ENCODE data around the gene SCRN3.
"Not testable (repeated sequence)": the region's sequence is repeated elsewhere in the genome, so short reads cannot be mapped to it uniquely, and the experiment has no call there.

SCRN3 gene, protein sequence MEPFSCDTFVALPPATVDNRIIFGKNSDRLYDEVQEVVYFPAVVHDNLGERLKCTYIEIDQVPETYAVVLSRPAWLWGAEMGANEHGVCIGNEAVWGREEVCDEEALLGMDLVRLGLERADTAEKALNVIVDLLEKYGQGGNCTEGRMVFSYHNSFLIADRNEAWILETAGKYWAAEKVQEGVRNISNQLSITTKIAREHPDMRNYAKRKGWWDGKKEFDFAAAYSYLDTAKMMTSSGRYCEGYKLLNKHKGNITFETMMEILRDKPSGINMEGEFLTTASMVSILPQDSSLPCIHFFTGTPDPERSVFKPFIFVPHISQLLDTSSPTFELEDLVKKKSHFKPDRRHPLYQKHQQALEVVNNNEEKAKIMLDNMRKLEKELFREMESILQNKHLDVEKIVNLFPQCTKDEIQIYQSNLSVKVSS

DNA sequence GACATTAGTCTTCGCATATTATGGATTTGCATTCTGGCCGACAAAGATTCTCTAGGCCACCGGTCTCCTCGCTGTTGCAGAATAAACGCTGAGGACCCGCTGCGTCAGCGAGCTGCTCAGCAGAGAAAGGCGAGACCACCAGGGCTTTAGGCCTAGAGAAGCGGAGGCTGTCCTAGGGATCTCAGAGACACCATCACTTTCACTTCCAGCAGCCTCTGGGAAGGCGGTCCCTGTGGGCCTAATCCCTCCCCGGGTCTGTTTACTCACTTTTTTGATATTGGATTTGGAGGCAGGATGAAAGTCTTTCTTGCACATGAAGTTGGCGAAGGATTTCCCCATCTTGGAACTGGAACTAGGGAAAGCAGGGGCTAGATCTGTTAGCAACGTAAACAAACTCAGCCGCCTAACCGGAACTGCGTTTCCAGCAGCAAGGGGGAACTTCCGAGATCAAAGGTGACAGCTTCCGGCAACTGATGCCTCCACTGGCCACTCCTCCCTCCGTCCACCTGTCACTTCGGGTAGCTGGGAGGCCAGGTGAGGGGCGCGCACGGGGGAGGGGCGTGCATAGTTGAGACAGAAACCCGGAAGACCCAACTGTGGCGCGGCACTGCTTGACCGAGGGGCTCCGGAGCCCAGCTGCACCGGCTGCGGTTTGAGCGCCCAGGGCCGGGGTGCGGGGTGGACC lies at the start of gene SCRN3:
Gene SCRN3 (plus strand): TSS at position 447 of the 685 bp plus-strand sequence. CDS start 2,554 bp downstream, outside the sequence.
- no peaks in the 10 kb centered on the region for H3K36me3 ChIP-seq (ENCODE audit: control insufficient read depth, insufficient read depth, low read length)
- H3K4me1 ChIP-seq (ENCODE audit: control insufficient read depth, insufficient read depth, low read length) = peaks cover 14% of the 10 kb centered on the region
- peak within 1 kb of the TSS; percentile 79 for H3K27ac ChIP-seq (ENCODE audit: low read depth, low read length)
- no peaks in the 10 kb centered on the region for H3K27me3 ChIP-seq (ENCODE audit: control insufficient read depth, insufficient read depth, low read length)
- H3K9ac ChIP-seq (ENCODE audit: low read length) = peak within 1 kb of the TSS; percentile 76
- peak within 1 kb of the TSS; percentile 84 for H3K4me3 ChIP-seq (ENCODE audit: low read length)

DNA sequence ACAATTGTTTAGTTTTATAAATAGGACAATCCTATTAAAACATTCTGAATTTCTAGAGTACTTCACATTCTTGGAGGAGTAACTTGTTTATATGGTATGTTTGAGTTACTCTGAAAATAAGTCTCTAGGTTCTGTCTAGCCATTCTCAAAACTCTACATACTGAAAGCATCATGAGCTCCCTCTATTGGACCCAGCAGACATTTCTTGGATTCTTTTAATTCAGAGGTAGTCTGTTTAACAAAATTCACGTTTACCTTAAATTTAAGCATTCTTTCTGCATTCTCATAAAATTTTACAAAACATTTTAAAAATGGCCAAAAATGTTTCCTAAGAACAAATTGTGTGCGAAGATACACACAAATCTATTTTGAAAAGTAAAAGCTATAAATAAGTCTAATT lies 45.5 kb upstream of the SCRN3 start:
- Histone ChIP-seq H3K36me3 (ENCODE audit: control insufficient read depth, insufficient read depth, low read length) (peaks cover 8% of the 10 kb centered on the region), H3K9ac (ENCODE audit: low read length) (no peak overlapping the region), H3K27ac (ENCODE audit: low read depth, low read length) (no peak overlapping the region), H3K27me3 (ENCODE audit: control insufficient read depth, insufficient read depth, low read length) (no peaks in the 10 kb centered on the region), H3K4me1 (ENCODE audit: control insufficient read depth, insufficient read depth, low read length) (no peaks in the 10 kb centered on the region), H3K4me3 (ENCODE audit: low read length) (no peak overlapping the region)

DNA sequence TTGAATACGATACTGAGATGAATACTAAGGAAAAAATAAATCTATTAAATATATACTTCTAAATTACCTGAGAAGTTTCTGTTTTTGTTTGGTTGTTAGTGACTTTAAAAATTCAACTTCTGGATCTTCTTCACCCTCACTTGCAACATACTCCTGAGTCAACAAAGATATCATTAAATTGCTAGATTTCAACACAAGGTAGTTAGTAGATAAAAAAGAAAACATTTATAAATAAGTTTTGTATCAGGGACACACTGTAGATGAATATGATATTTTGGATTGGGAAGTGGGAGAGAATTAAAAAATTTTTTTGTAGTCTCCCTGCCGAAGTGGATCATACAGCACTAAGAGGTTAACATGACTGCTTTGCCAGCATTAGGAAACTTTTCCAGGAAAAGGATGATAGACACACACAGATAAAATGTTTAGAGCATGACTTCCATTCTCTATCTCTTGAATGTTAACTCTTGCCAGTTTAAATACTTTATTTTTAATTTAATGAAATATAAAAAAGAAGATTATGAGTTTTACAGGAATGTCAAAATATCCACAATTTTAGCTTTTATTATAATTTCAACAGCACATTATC lies 44.8 kb upstream of the SCRN3 start:
- Histone ChIP-seq H3K27ac (ENCODE audit: low read depth, low read length) (no peak overlapping the region), H3K4me1 (ENCODE audit: control insufficient read depth, insufficient read depth, low read length) (no peaks in the 10 kb centered on the region), H3K36me3 (ENCODE audit: control insufficient read depth, insufficient read depth, low read length) (peaks cover 8% of the 10 kb centered on the region), H3K9ac (ENCODE audit: low read length) (no peak overlapping the region), H3K4me3 (ENCODE audit: low read length) (no peak overlapping the region), H3K27me3 (ENCODE audit: control insufficient read depth, insufficient read depth, low read length) (no peaks in the 10 kb centered on the region)

DNA sequence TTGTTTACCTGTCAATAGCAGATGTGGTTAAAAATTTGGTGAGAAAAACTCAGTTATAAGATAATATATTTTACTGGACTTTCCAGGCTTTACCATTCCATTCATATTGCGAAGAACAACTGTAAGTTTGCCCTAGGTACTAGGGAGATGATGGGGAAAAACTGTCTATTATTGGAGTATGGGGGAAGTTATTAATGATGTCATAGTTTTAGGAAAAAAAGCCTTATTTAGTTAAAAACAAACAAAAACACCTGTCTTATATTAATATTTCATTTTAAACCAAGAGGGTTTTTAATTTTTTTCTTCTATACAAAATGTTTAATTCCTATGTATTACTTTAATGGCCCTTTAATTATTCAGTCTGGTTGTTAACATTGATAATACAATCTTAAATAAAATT lies 42.5 kb upstream of the SCRN3 start:
- Histone ChIP-seq H3K4me1 (ENCODE audit: control insufficient read depth, insufficient read depth, low read length) (no peaks in the 10 kb centered on the region), H3K27me3 (ENCODE audit: control insufficient read depth, insufficient read depth, low read length) (no peaks in the 10 kb centered on the region), H3K27ac (ENCODE audit: low read depth, low read length) (no peak overlapping the region), H3K9ac (ENCODE audit: low read length) (no peak overlapping the region), H3K4me3 (ENCODE audit: low read length) (no peak overlapping the region), H3K36me3 (ENCODE audit: control insufficient read depth, insufficient read depth, low read length) (peaks cover 6% of the 10 kb centered on the region)

DNA sequence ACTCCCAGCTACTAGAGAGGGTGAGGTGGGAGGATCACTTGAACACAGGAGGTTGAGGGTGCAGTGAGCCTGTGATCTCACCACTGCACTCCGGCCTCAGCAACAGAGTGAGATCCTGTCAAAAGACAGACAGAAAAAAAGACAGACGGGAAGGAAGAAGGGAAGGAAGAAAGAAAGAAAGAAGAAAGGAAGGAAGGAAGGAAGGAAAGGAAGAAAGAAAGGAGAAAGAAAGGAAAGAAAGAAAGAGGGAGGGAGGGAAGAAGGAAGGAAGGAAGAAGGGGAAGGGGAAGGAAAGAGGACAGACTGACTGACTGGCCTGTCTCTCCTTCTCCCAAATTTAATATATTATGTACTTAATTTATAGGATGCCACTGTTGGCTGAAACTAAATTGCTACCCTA lies 39.2 kb upstream of the SCRN3 start:
- Histone ChIP-seq H3K4me3 (ENCODE audit: low read length) (no peak overlapping the region), H3K27me3 (ENCODE audit: control insufficient read depth, insufficient read depth, low read length) (no peaks in the 10 kb centered on the region), H3K4me1 (ENCODE audit: control insufficient read depth, insufficient read depth, low read length) (no peaks in the 10 kb centered on the region), H3K36me3 (ENCODE audit: control insufficient read depth, insufficient read depth, low read length) (no peaks in the 10 kb centered on the region), H3K27ac (ENCODE audit: low read depth, low read length) (no peak overlapping the region), H3K9ac (ENCODE audit: low read length) (no peak overlapping the region)

DNA sequence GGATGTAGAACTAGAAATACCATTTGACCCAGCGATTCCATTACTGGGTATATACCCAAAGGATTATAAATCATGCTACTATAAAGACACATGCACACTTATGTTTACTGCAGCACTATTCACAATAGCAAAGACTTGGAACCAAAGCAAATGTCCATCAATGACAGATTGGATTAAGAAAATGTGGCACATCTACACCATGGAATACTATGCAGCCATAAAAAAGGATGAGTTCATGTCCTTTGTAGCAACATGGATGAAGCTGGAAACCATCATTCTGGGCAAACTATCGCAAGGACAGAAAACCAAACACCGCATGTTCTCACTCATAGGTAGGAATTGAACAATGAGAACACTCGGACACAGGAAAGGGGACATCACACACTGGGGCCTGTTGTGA lies 35.9 kb upstream of the SCRN3 start:
- not testable (repeated sequence) for H3K27me3 ChIP-seq (ENCODE audit: control insufficient read depth, insufficient read depth, low read length); H3K4me3 ChIP-seq (ENCODE audit: low read length); H3K9ac ChIP-seq (ENCODE audit: low read length); H3K36me3 ChIP-seq (ENCODE audit: control insufficient read depth, insufficient read depth, low read length); H3K4me1 ChIP-seq (ENCODE audit: control insufficient read depth, insufficient read depth, low read length); H3K27ac ChIP-seq (ENCODE audit: low read depth, low read length)

DNA sequence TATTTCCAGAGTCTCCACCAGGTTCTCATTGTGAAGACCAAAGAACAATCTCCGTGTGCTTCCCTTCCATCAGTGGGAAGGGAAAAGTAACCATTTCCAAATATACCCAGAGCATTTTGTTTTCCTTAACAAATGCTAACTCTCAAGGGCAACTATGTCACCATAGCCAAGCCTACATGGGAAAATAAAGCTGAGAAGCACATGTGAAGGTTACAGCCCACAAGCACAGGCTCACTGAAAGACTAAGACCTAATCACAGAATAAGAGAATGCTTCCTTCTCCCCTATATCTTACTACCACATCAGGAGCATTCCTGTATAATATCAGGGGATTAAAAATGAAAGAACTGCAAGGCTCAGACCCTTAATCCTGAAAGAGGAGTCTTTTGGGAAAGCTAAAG lies 32.6 kb upstream of the SCRN3 start:
- Histone ChIP-seq H3K4me3 (ENCODE audit: low read length) (no peak overlapping the region), H3K27me3 (ENCODE audit: control insufficient read depth, insufficient read depth, low read length) (no peaks in the 10 kb centered on the region), H3K9ac (ENCODE audit: low read length) (no peak overlapping the region), H3K36me3 (ENCODE audit: control insufficient read depth, insufficient read depth, low read length) (peaks cover 8% of the 10 kb centered on the region), H3K4me1 (ENCODE audit: control insufficient read depth, insufficient read depth, low read length) (no peaks in the 10 kb centered on the region), H3K27ac (ENCODE audit: low read depth, low read length) (no peak overlapping the region)

DNA sequence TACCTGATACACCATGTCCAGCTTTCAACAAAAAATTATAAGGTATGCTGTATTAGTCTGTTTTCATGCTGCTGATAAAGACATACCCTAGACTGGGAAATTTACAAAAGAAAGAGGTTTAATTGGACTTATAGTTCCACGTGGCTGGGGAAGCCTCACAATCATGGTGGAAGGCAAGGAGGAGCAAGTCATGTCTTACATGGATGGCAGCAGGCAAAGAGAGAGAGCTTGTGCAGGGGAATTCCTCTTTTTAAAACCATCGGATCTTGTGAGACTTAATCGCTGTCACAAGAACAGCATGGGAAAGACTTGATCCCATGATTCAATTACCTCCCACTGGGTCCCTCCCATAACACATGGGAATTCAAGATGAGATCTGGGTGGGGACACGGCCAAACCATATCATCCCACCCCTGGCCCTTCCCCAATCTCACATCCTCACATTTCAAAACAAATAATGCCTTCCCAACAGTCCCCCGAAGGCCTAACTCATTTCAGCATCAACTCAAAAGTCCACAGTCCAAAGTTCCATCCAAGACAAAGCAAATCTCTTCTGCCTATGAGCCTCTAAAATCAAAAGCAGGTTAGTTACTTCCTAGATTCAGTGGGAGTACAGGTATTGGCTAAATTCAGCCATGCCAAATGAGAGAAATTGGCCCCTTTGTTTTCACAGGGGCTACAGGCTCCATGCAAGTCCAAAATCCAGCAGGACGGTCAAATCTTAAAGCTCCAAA lies 31.9 kb upstream of the SCRN3 start:
- H3K36me3 ChIP-seq (ENCODE audit: control insufficient read depth, insufficient read depth, low read length); H3K4me3 ChIP-seq (ENCODE audit: low read length); H3K27ac ChIP-seq (ENCODE audit: low read depth, low read length): not testable (repeated sequence)

DNA sequence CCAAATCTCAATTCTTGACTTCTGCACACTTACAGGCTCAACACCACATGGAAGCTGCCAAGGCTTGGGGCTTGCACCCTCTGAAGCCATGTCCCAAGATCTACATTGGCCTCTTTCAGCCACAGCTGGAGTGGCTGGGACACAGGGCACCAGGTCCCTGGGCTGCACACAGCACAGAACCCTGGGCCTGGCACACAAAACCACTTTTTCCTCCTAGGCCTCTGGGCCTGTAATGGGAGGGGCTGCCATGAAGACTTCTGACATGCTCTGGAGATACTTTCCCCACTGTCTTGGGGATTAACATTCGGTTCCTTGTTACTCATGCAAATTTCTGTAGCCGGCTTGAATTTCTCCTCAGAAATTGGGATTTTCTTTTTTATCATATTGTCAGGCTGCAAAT lies 30.9 kb upstream of the SCRN3 start:
- H3K4me1 ChIP-seq (ENCODE audit: control insufficient read depth, insufficient read depth, low read length) = no peaks in the 10 kb centered on the region
- peaks cover 12% of the 10 kb centered on the region for H3K36me3 ChIP-seq (ENCODE audit: control insufficient read depth, insufficient read depth, low read length)
- no peak overlapping the region for H3K4me3 ChIP-seq (ENCODE audit: low read length)
- H3K27ac ChIP-seq (ENCODE audit: low read depth, low read length) = no peak overlapping the region
- H3K9ac ChIP-seq (ENCODE audit: low read length) = no peak overlapping the region
- H3K27me3 ChIP-seq (ENCODE audit: control insufficient read depth, insufficient read depth, low read length) = no peaks in the 10 kb centered on the region

More for the DNA sequence above, 31.9 kb upstream of the SCRN3 start:
- H3K9ac ChIP-seq (ENCODE audit: low read length); H3K27me3 ChIP-seq (ENCODE audit: control insufficient read depth, insufficient read depth, low read length); H3K4me1 ChIP-seq (ENCODE audit: control insufficient read depth, insufficient read depth, low read length): not testable (repeated sequence)

DNA sequence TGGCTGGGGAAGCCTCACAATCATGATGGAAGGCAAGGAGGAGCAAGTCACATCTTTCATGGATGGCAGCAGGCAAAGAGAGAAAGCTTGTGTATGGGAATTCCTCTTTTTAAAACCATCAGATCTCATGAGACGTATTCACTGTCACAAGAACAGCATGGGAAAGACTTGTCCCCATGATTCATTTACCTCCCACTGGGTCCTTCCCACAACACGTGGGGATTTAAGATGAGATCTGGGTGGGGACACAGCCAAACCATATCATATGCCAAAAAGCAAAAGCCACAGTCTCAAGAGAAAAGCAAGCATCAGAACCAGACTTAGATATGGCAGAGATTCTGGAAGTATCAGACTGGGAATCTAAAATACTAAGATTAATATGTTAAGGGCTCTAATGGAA lies 30.0 kb upstream of the SCRN3 start:
- Histone ChIP-seq H3K27me3 (ENCODE audit: control insufficient read depth, insufficient read depth, low read length) (no peaks in the 10 kb centered on the region), H3K9ac (ENCODE audit: low read length) (no peak overlapping the region), H3K4me1 (ENCODE audit: control insufficient read depth, insufficient read depth, low read length) (no peaks in the 10 kb centered on the region), H3K4me3 (ENCODE audit: low read length) (no peak overlapping the region), H3K36me3 (ENCODE audit: control insufficient read depth, insufficient read depth, low read length) (peaks cover 16% of the 10 kb centered on the region), H3K27ac (ENCODE audit: low read depth, low read length) (no peak overlapping the region)

DNA sequence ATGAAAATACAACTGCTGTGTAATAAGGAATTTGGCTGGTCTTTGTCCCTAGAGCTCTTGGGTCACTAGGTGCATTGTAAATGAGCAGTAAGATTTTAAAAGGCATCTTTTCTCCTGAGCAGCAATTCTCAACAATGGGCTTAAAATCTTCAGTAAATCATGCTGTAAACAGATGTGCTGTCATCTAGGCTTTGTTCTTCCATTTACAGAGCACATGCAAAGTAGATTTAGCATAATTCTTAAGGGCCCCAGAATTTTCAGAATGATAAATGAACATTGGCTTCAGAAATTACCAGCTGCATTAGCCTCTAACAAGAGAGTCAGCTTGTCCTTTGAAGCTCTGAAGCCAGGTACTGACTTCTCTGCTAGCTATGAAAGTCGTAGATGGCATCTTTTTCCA lies 26.8 kb upstream of the SCRN3 start:
- H3K36me3 ChIP-seq (ENCODE audit: control insufficient read depth, insufficient read depth, low read length) = peaks cover 12% of the 10 kb centered on the region

DNA sequence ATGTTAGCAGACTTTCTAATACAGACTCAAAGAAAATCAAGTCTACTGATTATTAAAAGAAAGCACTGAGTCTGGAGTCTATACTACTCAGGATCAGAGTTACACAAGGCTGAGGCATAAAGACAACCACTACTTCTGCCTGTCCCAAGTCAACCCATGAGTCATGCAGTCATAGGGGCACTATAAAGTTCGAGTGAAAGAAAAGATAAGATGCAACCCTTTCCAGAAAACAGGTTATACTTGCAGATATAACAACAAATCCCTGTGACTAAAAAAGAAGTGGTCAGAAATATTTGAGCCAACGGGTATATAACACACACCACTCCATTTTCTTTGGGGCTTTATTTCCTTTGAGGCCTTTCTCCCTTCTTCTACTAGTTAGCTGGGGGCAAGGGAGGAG lies 18.6 kb upstream of the SCRN3 start:
- H3K9ac ChIP-seq (ENCODE audit: low read length) = no peak overlapping the region
- peaks cover 25% of the 10 kb centered on the region for H3K36me3 ChIP-seq (ENCODE audit: control insufficient read depth, insufficient read depth, low read length)
- H3K27ac ChIP-seq (ENCODE audit: low read depth, low read length) = no peak overlapping the region
- H3K27me3 ChIP-seq (ENCODE audit: control insufficient read depth, insufficient read depth, low read length) = no peaks in the 10 kb centered on the region
- H3K4me1 ChIP-seq (ENCODE audit: control insufficient read depth, insufficient read depth, low read length) = no peaks in the 10 kb centered on the region
- H3K4me3 ChIP-seq (ENCODE audit: low read length) = no peak overlapping the region

More for the DNA sequence above, 26.8 kb upstream of the SCRN3 start:
- H3K9ac ChIP-seq (ENCODE audit: low read length) = no peak overlapping the region
- no peak overlapping the region for H3K27ac ChIP-seq (ENCODE audit: low read depth, low read length)
- no peak overlapping the region for H3K4me3 ChIP-seq (ENCODE audit: low read length)
- no peaks in the 10 kb centered on the region for H3K4me1 ChIP-seq (ENCODE audit: control insufficient read depth, insufficient read depth, low read length)
- H3K27me3 ChIP-seq (ENCODE audit: control insufficient read depth, insufficient read depth, low read length) = no peaks in the 10 kb centered on the region

All from rectal smooth muscle tissue (tissue), 1 donor.